ENCODE data around the gene GJB2.

The GJB2 gene

DNA sequence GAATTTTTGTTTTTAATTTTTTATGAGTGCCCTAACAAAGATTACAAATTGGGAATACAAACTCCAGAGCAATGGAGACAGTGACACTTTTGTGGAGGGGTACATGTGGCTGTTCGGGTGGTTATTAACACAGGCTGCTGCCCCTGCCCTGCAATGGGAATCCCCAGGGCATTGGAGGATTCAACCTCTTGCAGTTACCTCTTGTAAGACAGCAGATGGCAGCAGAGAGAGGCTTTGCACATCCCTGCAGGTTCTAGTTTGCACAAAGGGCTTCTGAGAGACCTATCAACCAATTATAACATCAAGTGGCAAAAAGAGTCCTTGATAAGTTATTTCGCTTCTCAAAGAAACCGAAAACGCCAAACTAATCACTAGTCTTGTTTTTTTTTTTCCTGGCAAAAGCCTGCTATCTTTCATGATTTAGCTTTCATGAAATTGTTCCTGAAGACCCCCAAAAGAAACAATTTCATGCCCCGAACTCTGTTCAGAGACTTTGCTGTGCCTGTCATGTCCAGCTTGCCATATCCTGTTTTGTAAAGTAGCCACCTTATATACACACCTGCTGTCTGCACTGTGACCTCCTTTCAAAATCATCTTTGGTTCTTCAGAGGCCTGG lies 10.4 kb downstream of the GJB2 start:
- Histone ChIP-seq H3K27ac (ENCODE audit: low read depth, low read length) (no peak overlapping the region), H3K27me3 (ENCODE audit: control insufficient read depth in 5 of 5, insufficient read depth in 4 of 5, low read length in 5 of 5) (peaks cover 13 to 28% (median 23%) of the 10 kb centered on the region in 5 donors), H3K9ac (ENCODE audit: low read length in 5 of 5) (no peak overlapping the region), H3K4me1 (ENCODE audit: control insufficient read depth in 5 of 5, insufficient read depth in 5 of 5, low read length in 5 of 5) (peaks cover 0 to 5% (median 2%) of the 10 kb centered on the region in 5 donors), H3K9me3 (ENCODE audit: control insufficient read depth in 5 of 5, low read length in 5 of 5) (no peaks in the 10 kb centered on the region), H3K4me3 (ENCODE audit: low read depth in 1 of 5, low read length in 5 of 5) (no peak overlapping the region), H3K36me3 (ENCODE audit: control insufficient read depth in 5 of 5, insufficient read depth in 5 of 5, low read length in 5 of 5) (no peaks in the 10 kb centered on the region)

DNA sequence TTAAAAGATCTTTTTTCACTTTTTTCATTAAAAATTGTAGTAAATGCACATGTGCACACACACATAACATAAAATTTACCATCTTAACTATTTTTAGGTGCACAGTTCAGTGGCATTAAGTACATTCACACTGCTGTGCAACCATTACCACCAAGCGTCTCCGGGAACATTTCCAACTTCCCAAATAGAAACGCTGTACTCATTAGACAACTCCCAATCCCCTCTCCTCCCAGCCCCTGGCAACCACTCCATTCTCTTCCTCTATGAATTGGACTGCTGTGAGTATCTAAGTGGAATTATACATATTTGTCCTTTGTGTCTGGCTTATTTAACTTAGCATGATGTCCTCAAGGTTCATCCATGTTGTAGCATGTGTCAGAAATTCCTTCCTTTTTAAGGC lies 11.6 kb downstream of the GJB2 start:
- no peaks in the 10 kb centered on the region for H3K36me3 ChIP-seq (ENCODE audit: control insufficient read depth in 5 of 5, insufficient read depth in 5 of 5, low read length in 5 of 5)
- no peak overlapping the region for H3K27ac ChIP-seq (ENCODE audit: low read depth, low read length)
- no peak overlapping the region for H3K4me3 ChIP-seq (ENCODE audit: low read depth in 1 of 5, low read length in 5 of 5)
- H3K9me3 ChIP-seq (ENCODE audit: control insufficient read depth in 5 of 5, low read length in 5 of 5), result no peaks in the 10 kb centered on the region
- peaks cover 0 to 7% (median 3%) of the 10 kb centered on the region in 5 donors for H3K4me1 ChIP-seq (ENCODE audit: control insufficient read depth in 5 of 5, insufficient read depth in 5 of 5, low read length in 5 of 5)
- peaks cover 14 to 37% (median 30%) of the 10 kb centered on the region in 5 donors for H3K27me3 ChIP-seq (ENCODE audit: control insufficient read depth in 5 of 5, insufficient read depth in 4 of 5, low read length in 5 of 5)
- no peak overlapping the region for H3K9ac ChIP-seq (ENCODE audit: low read length in 5 of 5)

DNA sequence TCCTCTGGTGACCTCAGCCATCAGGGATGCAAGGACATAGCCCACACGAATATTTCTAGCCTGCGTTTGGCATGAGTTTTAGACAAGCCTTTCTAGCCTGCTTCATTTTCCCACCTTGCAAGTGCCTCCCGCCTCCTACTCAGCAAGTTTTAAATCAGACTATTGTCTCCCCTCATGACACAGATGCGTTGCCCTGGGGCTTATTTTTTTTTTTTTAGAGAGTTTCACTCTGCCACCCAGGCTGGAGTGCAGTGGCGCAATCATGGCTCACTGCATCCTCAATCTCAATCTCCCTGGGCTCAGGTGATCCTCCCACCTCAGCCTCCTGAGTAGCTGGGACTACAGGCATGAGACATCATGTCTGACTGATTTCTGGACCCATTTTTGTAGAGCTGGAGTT lies 14.6 kb downstream of the GJB2 start:
- H3K36me3 ChIP-seq (ENCODE audit: control insufficient read depth in 5 of 5, insufficient read depth in 5 of 5, low read length in 5 of 5), result no peaks in the 10 kb centered on the region
- peaks cover 14 to 40% (median 25%) of the 10 kb centered on the region in 5 donors for H3K27me3 ChIP-seq (ENCODE audit: control insufficient read depth in 5 of 5, insufficient read depth in 4 of 5, low read length in 5 of 5)
- H3K27ac ChIP-seq (ENCODE audit: low read depth, low read length), result no peak overlapping the region
- H3K4me3 ChIP-seq (ENCODE audit: low read depth in 1 of 5, low read length in 5 of 5), result no peak overlapping the region
- no peak overlapping the region for H3K9ac ChIP-seq (ENCODE audit: low read length in 5 of 5)
- no peaks in the 10 kb centered on the region for H3K9me3 ChIP-seq (ENCODE audit: control insufficient read depth in 5 of 5, low read length in 5 of 5)
- H3K4me1 ChIP-seq (ENCODE audit: control insufficient read depth in 5 of 5, insufficient read depth in 5 of 5, low read length in 5 of 5), result peaks cover 0 to 15% (median 11%) of the 10 kb centered on the region in 5 donors

- Histone ChIP-seq H3K4me3 (ENCODE audit: low read depth in 1 of 5, low read length in 5 of 5) (peak overlapping the region in 1 of 5 donors; percentile 36), H3K36me3 (ENCODE audit: control insufficient read depth in 5 of 5, insufficient read depth in 5 of 5, low read length in 5 of 5) (no peaks in the 10 kb centered on the region), H3K4me1 (ENCODE audit: control insufficient read depth in 5 of 5, insufficient read depth in 5 of 5, low read length in 5 of 5) (peaks cover 0 to 15% (median 11%) of the 10 kb centered on the region in 5 donors), H3K27me3 (ENCODE audit: control insufficient read depth in 5 of 5, insufficient read depth in 4 of 5, low read length in 5 of 5) (peaks cover 14 to 40% (median 25%) of the 10 kb centered on the region in 5 donors), H3K9ac (ENCODE audit: low read length in 5 of 5) (no peak overlapping the region), H3K27ac (ENCODE audit: low read depth, low read length) (no peak overlapping the region), H3K9me3 (ENCODE audit: control insufficient read depth in 5 of 5, low read length in 5 of 5) (no peaks in the 10 kb centered on the region)
Observed at GRCh38 chr13:20177049-20177831, 15.5 kb downstream of the GJB2 start.

- Histone ChIP-seq H3K4me3 (ENCODE audit: low read depth in 1 of 5, low read length in 5 of 5) (no peak overlapping the region), H3K36me3 (ENCODE audit: control insufficient read depth in 5 of 5, insufficient read depth in 5 of 5, low read length in 5 of 5) (no peaks in the 10 kb centered on the region), H3K27ac (ENCODE audit: low read depth, low read length) (no peak overlapping the region), H3K27me3 (ENCODE audit: control insufficient read depth in 5 of 5, insufficient read depth in 4 of 5, low read length in 5 of 5) (peaks cover 14 to 40% (median 24%) of the 10 kb centered on the region in 5 donors), H3K4me1 (ENCODE audit: control insufficient read depth in 5 of 5, insufficient read depth in 5 of 5, low read length in 5 of 5) (peaks cover 0 to 15% (median 11%) of the 10 kb centered on the region in 5 donors), H3K9ac (ENCODE audit: low read length in 5 of 5) (no peak overlapping the region), H3K9me3 (ENCODE audit: control insufficient read depth in 5 of 5, low read length in 5 of 5) (no peaks in the 10 kb centered on the region)
Observed at GRCh38 chr13:20175907-20176652, 16.7 kb downstream of the GJB2 start.

GRCh38 chr13:20175406-20175794 lies 17.3 kb downstream of the GJB2 start:
- Histone ChIP-seq H3K9ac (ENCODE audit: low read length in 5 of 5) (no peak overlapping the region), H3K9me3 (ENCODE audit: control insufficient read depth in 5 of 5, low read length in 5 of 5) (no peaks in the 10 kb centered on the region), H3K27me3 (ENCODE audit: control insufficient read depth in 5 of 5, insufficient read depth in 4 of 5, low read length in 5 of 5) (peaks cover 14 to 40% (median 23%) of the 10 kb centered on the region in 5 donors), H3K4me1 (ENCODE audit: control insufficient read depth in 5 of 5, insufficient read depth in 5 of 5, low read length in 5 of 5) (peaks cover 0 to 15% (median 11%) of the 10 kb centered on the region in 5 donors), H3K27ac (ENCODE audit: low read depth, low read length) (no peak overlapping the region), H3K36me3 (ENCODE audit: control insufficient read depth in 5 of 5, insufficient read depth in 5 of 5, low read length in 5 of 5) (no peaks in the 10 kb centered on the region), H3K4me3 (ENCODE audit: low read depth in 1 of 5, low read length in 5 of 5) (peak overlapping the region in 3 of 5 donors; percentile 28 to 58 (median 50))

DNA sequence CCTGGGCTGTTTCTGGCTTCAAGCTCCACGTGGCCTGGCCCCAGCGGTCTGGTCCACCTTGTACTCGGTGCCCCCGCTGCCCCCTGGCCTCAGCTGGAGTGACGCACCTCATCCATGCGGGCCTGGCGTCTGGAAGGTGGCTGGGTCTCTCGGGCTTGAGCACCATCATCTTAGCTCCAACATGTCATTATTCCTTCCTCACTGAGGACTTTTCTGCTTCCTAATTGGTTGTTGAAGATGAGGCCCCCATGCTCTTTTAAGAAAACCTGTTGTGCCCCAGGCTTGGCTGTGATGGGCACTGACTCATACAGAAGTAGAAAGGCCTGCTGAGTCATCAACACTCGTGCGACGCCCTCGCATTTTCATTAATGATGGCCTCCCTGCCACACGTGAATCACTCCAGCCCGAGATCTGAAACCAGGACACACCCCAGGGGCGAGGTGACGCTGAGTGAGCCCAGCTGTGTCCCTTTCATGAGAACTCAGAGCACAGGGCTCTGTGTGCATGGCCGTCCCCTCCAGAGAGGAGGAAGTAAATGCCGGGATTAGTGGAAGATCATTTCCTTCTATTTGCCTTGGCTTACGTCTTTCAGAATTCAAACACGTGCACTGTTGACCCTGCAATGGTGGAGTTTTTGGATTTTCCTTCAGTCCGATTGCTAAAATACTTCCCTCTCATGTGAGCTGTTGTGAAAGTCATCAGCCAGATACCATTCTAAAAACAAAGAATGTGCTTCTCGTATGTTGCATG lies 17.9 kb downstream of the GJB2 start:
- Histone ChIP-seq H3K9ac (ENCODE audit: low read length in 5 of 5) (no peak overlapping the region), H3K36me3 (ENCODE audit: control insufficient read depth in 5 of 5, insufficient read depth in 5 of 5, low read length in 5 of 5) (no peaks in the 10 kb centered on the region), H3K4me1 (ENCODE audit: control insufficient read depth in 5 of 5, insufficient read depth in 5 of 5, low read length in 5 of 5) (peaks cover 0 to 15% (median 11%) of the 10 kb centered on the region in 5 donors), H3K4me3 (ENCODE audit: low read depth in 1 of 5, low read length in 5 of 5) (peak overlapping the region in 4 of 5 donors; percentile 19 to 58 (median 39)), H3K9me3 (ENCODE audit: control insufficient read depth in 5 of 5, low read length in 5 of 5) (no peaks in the 10 kb centered on the region), H3K27ac (ENCODE audit: low read depth, low read length) (no peak overlapping the region), H3K27me3 (ENCODE audit: control insufficient read depth in 5 of 5, insufficient read depth in 4 of 5, low read length in 5 of 5) (peaks cover 12 to 46% (median 23%) of the 10 kb centered on the region in 5 donors)

DNA sequence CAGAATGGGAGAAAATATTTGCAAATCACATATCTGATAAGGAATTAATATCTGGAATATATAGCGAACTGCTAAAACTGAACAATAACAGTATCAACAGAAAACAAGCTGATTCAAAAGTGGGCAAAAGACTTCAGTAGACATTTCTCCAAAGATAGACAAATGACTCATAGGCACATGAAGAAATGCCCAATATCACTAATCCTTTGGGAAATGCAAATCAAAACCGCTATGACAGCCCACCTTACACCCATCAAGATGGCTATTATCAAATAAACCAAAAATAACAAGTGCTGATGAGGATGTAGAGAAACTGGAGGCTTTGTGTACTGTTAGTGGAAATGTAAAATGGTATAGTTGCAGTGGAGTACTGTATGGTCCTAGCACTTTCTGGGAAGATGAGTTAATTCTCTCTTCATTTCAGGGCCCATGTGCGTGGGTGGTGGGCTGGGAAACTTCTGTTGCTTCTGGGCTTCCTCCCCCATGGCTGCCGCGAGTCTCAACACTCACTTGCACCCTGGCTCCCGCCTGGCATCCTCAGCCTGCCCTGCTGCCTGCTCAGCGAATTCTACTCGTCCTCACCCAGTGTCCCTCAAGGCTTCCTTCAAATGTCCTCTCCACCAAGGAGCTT lies 19.5 kb downstream of the GJB2 start:
- Histone ChIP-seq H3K36me3 (ENCODE audit: control insufficient read depth in 5 of 5, insufficient read depth in 5 of 5, low read length in 5 of 5) (no peaks in the 10 kb centered on the region), H3K9me3 (ENCODE audit: control insufficient read depth in 5 of 5, low read length in 5 of 5) (no peaks in the 10 kb centered on the region), H3K4me3 (ENCODE audit: low read depth in 1 of 5, low read length in 5 of 5) (no peak overlapping the region), H3K27me3 (ENCODE audit: control insufficient read depth in 5 of 5, insufficient read depth in 4 of 5, low read length in 5 of 5) (peaks cover 7 to 40% (median 13%) of the 10 kb centered on the region in 5 donors), H3K4me1 (ENCODE audit: control insufficient read depth in 5 of 5, insufficient read depth in 5 of 5, low read length in 5 of 5) (peaks cover 0 to 15% (median 11%) of the 10 kb centered on the region in 5 donors), H3K9ac (ENCODE audit: low read length in 5 of 5) (no peak overlapping the region), H3K27ac (ENCODE audit: low read depth, low read length) (no peak overlapping the region)

DNA sequence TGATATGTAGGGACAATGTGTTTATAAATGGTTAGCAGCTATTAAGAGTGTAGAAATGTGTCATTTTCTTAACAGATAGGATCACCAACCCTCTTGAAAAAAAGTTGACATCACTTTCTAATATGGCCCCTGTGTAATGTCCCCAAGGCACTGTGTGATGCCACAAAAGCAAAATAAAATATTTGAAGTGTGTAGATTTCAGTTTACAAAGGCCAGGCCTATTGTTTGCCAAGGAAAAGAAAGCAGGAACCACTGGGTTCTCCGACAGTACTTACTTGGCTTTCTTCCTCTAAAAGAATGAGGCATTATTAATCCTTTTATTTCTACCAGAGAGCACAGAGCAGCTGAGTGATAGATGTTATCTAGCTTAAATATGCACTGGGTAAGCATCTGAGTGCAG lies 21.4 kb downstream of the GJB2 start:
- H3K27me3 ChIP-seq (ENCODE audit: control insufficient read depth in 5 of 5, insufficient read depth in 4 of 5, low read length in 5 of 5), result peaks cover 0 to 24% (median 10%) of the 10 kb centered on the region in 5 donors
- no peak overlapping the region for H3K27ac ChIP-seq (ENCODE audit: low read depth, low read length)
- H3K36me3 ChIP-seq (ENCODE audit: control insufficient read depth in 5 of 5, insufficient read depth in 5 of 5, low read length in 5 of 5), result no peaks in the 10 kb centered on the region
- no peak overlapping the region for H3K4me3 ChIP-seq (ENCODE audit: low read depth in 1 of 5, low read length in 5 of 5)
- no peaks in the 10 kb centered on the region for H3K9me3 ChIP-seq (ENCODE audit: control insufficient read depth in 5 of 5, low read length in 5 of 5)
- H3K4me1 ChIP-seq (ENCODE audit: control insufficient read depth in 5 of 5, insufficient read depth in 5 of 5, low read length in 5 of 5), result peaks cover 0 to 8% (median 8%) of the 10 kb centered on the region in 5 donors
- no peak overlapping the region for H3K9ac ChIP-seq (ENCODE audit: low read length in 5 of 5)

Data from subcutaneous abdominal adipose tissue (tissue), 5 donors.